PC-9 (cell line): ENCODE results near the gene PLXNA3. TPM values are rescaled to one million over a fixed set of nuclear protein-coding genes. Genes with fewer than 3 reads are reported as not detected.
A peak's percentile ranks its signal among the peaks of the same experiment; 100 is the strongest.

ENCODE experiments used
- BruUV-seq: library from RNA; stranded (reverse); fragments of 400-500 nt; replicated peaks from 2 replicates; lab custom pipeline; 2021; lab: Mats Ljungman, UMichigan
- CTCF ChIA-PET: fragments of 300-600 bp; sonication (Branson Sonifier 250); formaldehyde crosslinking; loops from one replicate; lab custom pipeline; 2022; ENCODE audit warnings: antibody characterized with exemption; lab: Charles Lee
- POLR2A ChIA-PET: fragments of 300-600 bp; sonication (Branson Sonifier 250); formaldehyde crosslinking; loops from one replicate; lab custom pipeline; 2022; ENCODE audit warnings: antibody characterized with exemption; ENCODE audit not compliant: unreplicated experiment; lab: Charles Lee
- DNase-seq, 2 experiments: peaks; one replicate each; pipeline versions ENCODE4 v3.0.0 to v3.0.0-alpha.2; 2015 to 2022; ENCODE audit warnings: mixed read lengths in 1 of 2
- H2AFZ ChIP-seq: fragments of 200-600 bp; sonication (generic); 2 replicates; pipeline ENCODE4 v1.8.1; 2017; ENCODE audit warnings: antibody characterized with exemption
- H3F3A ChIP-seq: fragments of 200-600 bp; sonication (generic); 2 replicates; pipeline ENCODE4 v1.8.1; 2017; ENCODE audit warnings: antibody characterized with exemption, mild to moderate bottlenecking, low read depth; ENCODE audit not compliant: insufficient read depth
- H3K27ac ChIP-seq: fragments of 200-600 bp; sonication (generic); 2 replicates; pipeline ENCODE4 v1.6.1; 2016; ENCODE audit warnings: mixed run types
- H3K27me3 ChIP-seq: fragments of 200-600 bp; sonication (generic); 2 replicates; pipeline ENCODE4 v1.6.1; 2016; ENCODE audit warnings: low read depth, mixed run types; ENCODE audit not compliant: insufficient read depth
- H3K36me3 ChIP-seq: fragments of 200-600 bp; sonication (generic); 2 replicates; pipeline ENCODE4 v1.6.1; 2016; ENCODE audit warnings: low read depth, mixed run types
- H3K4me1 ChIP-seq: fragments of 200-600 bp; sonication (generic); replicated peaks from 2 replicates; pipeline ENCODE4 v1.6.1; 2016; ENCODE audit warnings: mixed run types; ENCODE audit not compliant: insufficient read depth
- H3K4me2 ChIP-seq: fragments of 200-600 bp; sonication (generic); 2 replicates; pipeline ENCODE4 v1.6.1; 2017; ENCODE audit warnings: mixed run types
- H3K4me3 ChIP-seq: fragments of 200-600 bp; sonication (generic); 2 replicates; pipeline ENCODE4 v1.6.1; 2016; ENCODE audit warnings: mixed run types
- H3K79me2 ChIP-seq: fragments of 200-600 bp; sonication (generic); 2 replicates; pipeline ENCODE4 v1.6.1; 2017; ENCODE audit warnings: low read depth, mixed run types
- H3K9me2 ChIP-seq: fragments of 200-600 bp; sonication (generic); 2 replicates; pipeline ENCODE4 v1.8.1; 2017; ENCODE audit warnings: mild to moderate bottlenecking; ENCODE audit not compliant: insufficient read depth
- H3K9me3 ChIP-seq: fragments of 200-600 bp; sonication (generic); 2 replicates; pipeline ENCODE4 v1.8.1; 2016; ENCODE audit warnings: low read depth; ENCODE audit not compliant: insufficient read depth
- H4K20me1 ChIP-seq: fragments of 200-600 bp; sonication (generic); 2 replicates; pipeline ENCODE4 v1.8.1; 2017; ENCODE audit not compliant: insufficient read depth
- CTCF ChIP-seq: fragments of 200-600 bp; sonication (generic); conservative IDR thresholded peaks from 2 replicates; pipeline ENCODE4 v1.6.1; 2017; ENCODE audit warnings: mixed run types, antibody characterized with exemption, mild to moderate bottlenecking, moderate library complexity
- EZH2 ChIP-seq: fragments of 200-600 bp; sonication (generic); IDR thresholded peaks from 2 replicates; pipeline ENCODE4 v1.8.0; 2017; ENCODE audit warnings: antibody characterized with exemption, low read depth
- intact Hi-C: fragments of 100-400 bp; cut with micrococcal nuclease; formaldehyde crosslinking; loops from one replicate; pipeline ENCODE4 v1.10.0; 2022; ENCODE audit not compliant: unreplicated experiment
- total RNA-seq: library from RNA; stranded (reverse); gene quantifications from 2 replicates; pipeline ENCODE4 v1.2.3, GENCODE V29; 2021

PLXNA3 gene
- total RNA-seq, 1 experiment from 2014 or later, result 124 TPM

GRCh38 chrX:154506483-154507332, 48.6 kb downstream of the PLXNA3 start:
- intact Hi-C loops, result no loop called here
- no peaks in the 10 kb centered on the region for H3K9me2 ChIP-seq
- POLR2A ChIA-PET, result no interaction called here
- H3K27me3 ChIP-seq, result no peaks in the 10 kb centered on the region
- H2AFZ ChIP-seq, result no peak overlapping the region
- CTCF ChIA-PET, result no interaction called here
- H3K9me3 ChIP-seq, result no peaks in the 10 kb centered on the region
- H4K20me1 ChIP-seq, result no peaks in the 10 kb centered on the region
- H3K36me3 ChIP-seq, result no peaks in the 10 kb centered on the region
- no TSS peak for BruUV-seq
- TF ChIP-seq EZH2 (no peak), CTCF (no peak)
- peaks cover 14% of the 10 kb centered on the region for H3K4me1 ChIP-seq
- H3K4me2 ChIP-seq, result no peak overlapping the region; the same call in 1 of the 2 replicates
- H3F3A ChIP-seq, result peaks cover 14% of the 10 kb centered on the region; the same call in 1 of the 2 replicates
- H3K4me3 ChIP-seq, result no peak overlapping the region
- no peak for DNase-seq
- H3K79me2 ChIP-seq, result no peaks in the 10 kb centered on the region
- peak overlapping the region; percentile 59; the same call in 1 of the 2 replicates for H3K27ac ChIP-seq

- Histone ChIP-seq H3K4me3 (no peak overlapping the region), H3K27ac (no peak overlapping the region), H3K4me1 (peaks cover 14% of the 10 kb centered on the region), H3K9me3 (no peaks in the 10 kb centered on the region), H3K9me2 (no peaks in the 10 kb centered on the region), H2AFZ (no peak overlapping the region), H3K27me3 (no peaks in the 10 kb centered on the region), H3F3A (peaks cover 14% of the 10 kb centered on the region; the same call in 1 of the 2 replicates), H3K36me3 (no peaks in the 10 kb centered on the region), H3K4me2 (no peak overlapping the region), H4K20me1 (no peaks in the 10 kb centered on the region), H3K79me2 (no peaks in the 10 kb centered on the region)
- TF ChIP-seq EZH2, result no peak
- no peak for TF ChIP-seq CTCF
- no TSS peak for BruUV-seq
- POLR2A ChIA-PET, result interaction anchor here (0.5 to 0.6 kb wide), 3 partner anchors 88 to 467 kb away, joined by 3 to 4 read pairs (median 3); no protein-coding TSS in a partner anchor
- intact Hi-C loops, result no loop called here
- DNase-seq, result no peak
- CTCF ChIA-PET, result interaction anchor here (0.6 kb wide), 1 partner anchor 22 kb away, joined by 4 read pairs; the partner anchor contains the start of gene UBL4A
Observed at GRCh38 chrX:154507673-154508383, 49.7 kb downstream of the PLXNA3 start.

- Histone ChIP-seq H3F3A (peaks cover 14% of the 10 kb centered on the region; the same call in 1 of the 2 replicates), H3K27me3 (no peaks in the 10 kb centered on the region), H3K27ac (no peak overlapping the region), H3K36me3 (no peaks in the 10 kb centered on the region), H3K4me3 (no peak overlapping the region), H3K9me2 (no peaks in the 10 kb centered on the region), H3K4me1 (peaks cover 14% of the 10 kb centered on the region), H3K79me2 (no peaks in the 10 kb centered on the region), H2AFZ (no peak overlapping the region), H3K4me2 (no peak overlapping the region), H4K20me1 (no peaks in the 10 kb centered on the region), H3K9me3 (no peaks in the 10 kb centered on the region)
- DNase-seq, result no peak
- intact Hi-C loops, result no loop called here
- BruUV-seq, result no TSS peak
- ChIA-PET POLR2A (interaction anchor here (0.6 kb wide), 2 partner anchors 89 to 468 kb away, joined by 3 to 4 read pairs; no protein-coding TSS in a partner anchor), CTCF (no interaction called here)
- no peak for TF ChIP-seq CTCF
- TF ChIP-seq EZH2, result no peak
Observed at GRCh38 chrX:154508384-154508745, 50.3 kb downstream of the PLXNA3 start.
